Measurements from ENCODE around the gene ULBP3. TPM values are rescaled to one million over a fixed set of nuclear protein-coding genes. Genes with fewer than 3 reads are reported as not detected.
A peak's percentile ranks its signal among the peaks of the same experiment; 100 is the strongest.

Gene ULBP3
- total RNA-seq, 1 experiment from 2014 or later = 18.4 TPM

DNA sequence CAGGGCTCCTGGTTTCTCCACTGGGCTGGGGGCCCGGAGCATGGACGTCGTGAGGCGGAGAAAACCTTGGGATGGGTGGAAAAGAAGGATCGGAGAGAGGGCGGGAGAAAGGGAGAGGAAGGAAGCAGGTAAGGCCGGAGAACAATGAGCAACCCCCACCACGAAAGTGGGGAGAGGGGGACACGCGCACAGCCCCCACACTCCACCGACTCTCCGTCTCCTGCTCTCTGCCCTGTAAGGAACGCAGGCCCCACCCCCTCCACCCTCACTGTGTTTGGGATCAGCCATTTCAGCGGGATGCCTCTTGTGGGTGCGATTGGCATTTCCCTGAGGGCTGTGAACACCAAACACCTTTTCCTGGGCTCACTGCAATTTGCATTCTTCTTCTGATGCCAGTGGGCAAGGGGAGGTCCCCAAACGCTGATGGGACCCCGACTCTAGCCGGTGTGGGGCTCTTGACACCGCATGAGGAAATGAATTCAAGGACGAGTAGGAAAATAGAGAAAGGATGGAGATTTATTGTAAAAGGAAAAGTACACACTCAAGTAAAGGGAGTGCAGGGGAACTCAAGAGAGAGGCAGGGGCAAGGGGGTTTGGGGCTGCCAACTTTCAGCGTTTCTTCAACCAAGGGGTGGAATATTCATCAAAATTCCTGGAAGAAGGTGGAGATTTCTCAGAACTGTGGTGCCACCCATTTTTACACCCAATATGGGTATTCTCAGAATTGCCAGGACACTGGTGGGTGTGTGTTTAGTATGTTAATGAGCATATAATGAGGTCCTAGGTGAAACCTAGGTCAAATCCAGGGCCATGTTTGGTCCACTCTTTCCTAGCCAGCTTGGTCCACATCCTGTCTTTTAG lies 30.5 kb downstream of the ULBP3 start:
- Histone ChIP-seq H3K4me2 (ENCODE audit: low read length) (no peak overlapping the region), H3K79me2 (ENCODE audit: insufficient read depth, low read length) (no peaks in the 10 kb centered on the region), H3K27me3 (ENCODE audit: insufficient read depth, low read length) (no peaks in the 10 kb centered on the region), H3K4me3 (replicated peaks in 1 of 2; ENCODE audit: low read depth in 1 of 2, low read length in 2 of 2) (no peak overlapping the region), H2AFZ (ENCODE audit: low read depth, low read length, poor library complexity, severe bottlenecking) (no peak overlapping the region), H3K9ac (ENCODE audit: low read length) (no peak overlapping the region), H4K20me1 (ENCODE audit: insufficient read depth) (no peaks in the 10 kb centered on the region), H3K36me3 (ENCODE audit: control insufficient read depth in 1 of 2, insufficient read depth in 2 of 2, low read length in 2 of 2) (no peaks in the 10 kb centered on the region), H3K9me3 (ENCODE audit: control insufficient read depth in 1 of 2, insufficient read depth in 1 of 2, low read depth in 1 of 2, low read length in 2 of 2) (no peaks in the 10 kb centered on the region), H3K27ac (ENCODE audit: low read depth, low read length) (no peak overlapping the region), H3K9me2 (ENCODE audit: insufficient read depth) (no peaks in the 10 kb centered on the region), H3K4me1 (ENCODE audit: control insufficient read depth in 1 of 2, insufficient read depth in 2 of 2, low read length in 2 of 2) (no peaks in the 10 kb centered on the region)
- ChIA-PET RAD21 (ENCODE audit: low non-redundant PET in 1 of 2, low total read pairs in 2 of 2, uncharacterized antibody in 2 of 2, unreplicated experiment in 2 of 2) (no interaction called here), POLR2A (no interaction called here), CTCF (no interaction called here)
- intact Hi-C loops (cut with micrococcal nuclease) = no loop called here
- TF ChIP-seq SP1 (IDR thresholded peaks at IDR 0.05; ENCODE audit: low read depth) = no peak
- TF ChIP-seq TCF7L2 (IDR thresholded peaks at IDR 0.05; ENCODE audit: borderline replicate concordance, extremely low read depth, insufficient read depth, insufficient read length) = no peak
- TF ChIP-seq RAD21 (IDR thresholded peaks at IDR 0.05; ENCODE audit: low read depth) = no peak
- no peak for TF ChIP-seq CBX3 (IDR thresholded peaks at IDR 0.05; ENCODE audit: low read depth)
- no peak for TF ChIP-seq POLR2A (IDR thresholded peaks at IDR 0.05; ENCODE audit: borderline replicate concordance, extremely low read depth, insufficient read depth, insufficient read length)
- TF ChIP-seq POLR2AphosphoS5 (IDR thresholded peaks at IDR 0.05; ENCODE audit: low read depth, low read length) = no peak
- no peak for TF ChIP-seq JUND (IDR thresholded peaks at IDR 0.05)
- no peak for TF ChIP-seq FOSL1 (IDR thresholded peaks at IDR 0.05; ENCODE audit: low read depth)
- no peak for TF ChIP-seq EZH2 (IDR thresholded peaks at IDR 0.05)
- TF ChIP-seq CEBPB (IDR thresholded peaks at IDR 0.05; ENCODE audit: low read depth) = no peak
- no peak for TF ChIP-seq EGR1 (IDR thresholded peaks at IDR 0.05; ENCODE audit: low read depth)
- TF ChIP-seq SRF (IDR thresholded peaks at IDR 0.05; ENCODE audit: low read depth) = no peak
- no peak for TF ChIP-seq CTCF (IDR thresholded peaks at IDR 0.05 in 2 of 3, conservative IDR thresholded peaks at IDR 0.05 in 1 of 3; ENCODE audit: borderline replicate concordance in 1 of 3, insufficient read depth in 1 of 3, low read depth in 2 of 3, low read length in 2 of 3)
- TF ChIP-seq ELF1 (IDR thresholded peaks at IDR 0.05; ENCODE audit: borderline replicate concordance, low read depth) = no peak
- no peak for TF ChIP-seq EZH2phosphoT487 (IDR thresholded peaks at IDR 0.05; ENCODE audit: borderline replicate concordance)
- TF ChIP-seq ZFX (IDR thresholded peaks at IDR 0.05) = no peak
- no peak for TF ChIP-seq YY1 (IDR thresholded peaks at IDR 0.05; ENCODE audit: extremely low read depth, insufficient replicate concordance, low read depth, low read length)
- ATAC-seq = peak; percentile 38; the same call in 1 of the 2 replicates
- BruUV-seq (replicated peaks) = no TSS peak
- DNase-seq (ENCODE audit: low read depth, low spot score) = no peak

All from HCT116 (cell line).